ENCODE results near the gene GMIP.

The GMIP gene

GRCh38 chr19:19602713-19603324 lies 40.6 kb downstream of the GMIP start:
- DNase-seq, result no peak

- peak; percentile 51 to 69 for DNase-seq
Measured at GRCh38 chr19:19602136-19602712, 41.2 kb downstream of the GMIP start.

- peak in 1 of 2 donors; percentile 47 for DNase-seq
Measured at GRCh38 chr19:19600793-19601330, 42.6 kb downstream of the GMIP start.

DNA sequence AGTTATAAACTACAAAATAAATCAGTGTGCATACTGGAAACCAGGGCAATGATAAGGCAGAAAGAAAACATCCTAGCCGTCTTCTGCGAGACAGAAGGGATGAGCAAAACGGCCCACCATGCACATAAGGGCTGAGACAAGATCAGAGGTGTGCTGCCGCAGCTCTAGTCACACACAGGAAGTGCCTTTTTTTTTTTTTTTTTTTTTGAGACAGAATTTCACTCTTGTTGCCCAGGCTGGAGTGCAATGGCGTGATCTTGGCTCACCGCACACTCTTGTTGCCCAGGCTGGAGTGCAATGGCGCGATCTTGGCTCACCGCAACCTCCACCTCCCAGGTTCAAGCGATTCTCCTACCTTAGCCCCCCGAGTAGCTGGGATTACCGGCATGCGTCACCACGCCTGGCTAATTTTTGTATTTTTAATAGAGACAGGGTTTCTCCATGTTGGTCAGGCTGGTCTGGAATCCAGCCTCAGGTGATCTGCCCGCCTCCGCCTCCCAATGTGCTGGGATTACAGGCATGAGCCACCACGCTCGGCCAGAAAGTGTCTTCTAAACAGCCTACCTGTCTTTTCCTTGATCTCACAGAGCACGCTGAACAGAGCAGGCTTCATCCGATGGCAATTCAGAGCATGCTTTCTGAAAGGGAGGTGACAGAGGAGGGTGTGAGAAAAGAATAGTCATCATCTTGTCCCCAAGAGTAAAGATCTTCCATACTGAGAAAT lies 44.6 kb downstream of the GMIP start:
- DNase-seq, result peak; percentile 77 to 82

DNA sequence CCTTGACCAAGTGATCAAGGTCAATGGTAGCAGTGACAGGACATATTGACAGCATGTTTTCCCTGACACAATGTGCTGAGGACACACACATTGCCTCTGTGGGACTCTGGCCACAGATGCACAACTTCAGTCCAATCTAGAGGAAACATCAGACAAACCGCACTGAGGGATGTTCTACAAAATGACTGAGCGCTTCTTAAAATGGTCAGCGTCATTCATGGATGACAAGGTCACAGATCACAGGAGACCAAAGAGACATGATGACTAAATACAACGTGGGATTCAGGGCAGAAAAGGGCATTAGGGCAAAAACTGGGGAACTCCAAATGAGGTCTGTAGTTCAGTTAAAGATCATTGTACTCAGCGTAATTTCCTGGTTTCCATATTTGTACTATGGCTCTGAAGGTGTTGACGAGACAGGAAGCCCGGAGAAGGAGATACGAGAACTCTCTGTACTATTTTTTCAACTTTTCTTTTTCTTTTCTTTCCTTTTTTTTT lies 45.6 kb downstream of the GMIP start:
- peak; percentile 77 to 91 for DNase-seq

DNA sequence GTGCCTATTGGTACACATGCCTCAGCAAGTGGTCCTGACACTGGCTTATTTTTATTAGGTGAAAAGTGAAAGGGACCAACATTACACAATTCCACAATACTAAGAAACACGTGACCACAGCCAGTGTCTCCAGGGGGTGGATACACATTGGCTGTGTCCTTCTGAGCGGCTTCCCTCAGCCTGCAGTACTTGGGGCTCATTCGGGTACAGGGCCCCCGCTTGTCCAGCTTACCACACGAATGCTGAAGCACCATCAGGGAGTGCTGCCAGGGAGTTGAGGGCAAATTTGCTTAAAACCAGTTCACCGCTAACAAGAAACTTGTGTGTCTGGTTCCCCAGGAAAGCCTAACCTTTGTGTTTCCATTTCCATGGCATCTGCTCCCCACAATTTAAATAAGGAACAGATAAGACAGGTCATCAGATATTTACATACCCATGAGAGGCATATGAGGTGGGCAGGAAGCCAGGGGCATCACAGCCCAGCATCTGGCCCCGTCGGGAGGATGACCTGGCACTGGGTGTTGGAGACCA lies 48.2 kb downstream of the GMIP start:
- DNase-seq, result no peak

DNA sequence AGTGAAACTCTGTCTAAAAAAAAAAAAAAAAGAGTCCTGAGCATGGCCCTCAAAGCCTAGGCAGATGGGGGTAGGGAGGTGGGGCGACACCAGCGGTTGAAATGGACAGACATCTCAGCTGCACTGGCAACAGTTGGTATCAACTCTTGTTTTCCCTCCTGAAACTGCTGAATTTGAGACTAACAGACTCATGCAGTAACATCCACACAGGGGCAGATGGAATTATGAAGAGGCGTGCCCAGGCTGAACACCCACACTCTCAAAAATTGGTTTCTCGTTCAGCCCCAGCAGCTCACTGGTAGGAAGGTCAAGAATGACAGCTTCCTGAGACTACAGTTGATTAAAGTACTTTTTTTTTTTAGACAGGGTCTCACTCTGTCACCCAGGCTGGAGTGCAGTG lies 49.1 kb downstream of the GMIP start:
- DNase-seq, result no peak

DNA sequence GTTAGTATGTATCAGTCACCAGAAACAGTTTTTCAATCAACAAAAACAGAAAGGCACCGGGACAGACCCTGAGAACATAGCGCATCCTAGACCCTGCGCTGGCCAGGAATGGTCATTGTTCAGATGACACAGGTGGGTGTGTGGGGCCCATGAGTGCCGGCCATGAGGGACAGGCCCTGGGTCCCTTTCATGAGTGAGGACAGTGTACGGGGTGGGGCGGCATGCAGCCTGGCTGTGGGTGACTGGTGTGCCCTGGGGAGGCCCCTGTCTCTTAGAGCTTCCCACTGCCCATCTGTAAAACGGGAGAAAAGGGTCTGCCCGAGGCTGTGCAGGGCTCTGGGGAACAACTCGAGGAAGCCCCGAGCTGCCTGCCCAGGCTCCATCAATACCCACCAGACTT lies 50.8 kb downstream of the GMIP start:
- DNase-seq, result no peak

DNA sequence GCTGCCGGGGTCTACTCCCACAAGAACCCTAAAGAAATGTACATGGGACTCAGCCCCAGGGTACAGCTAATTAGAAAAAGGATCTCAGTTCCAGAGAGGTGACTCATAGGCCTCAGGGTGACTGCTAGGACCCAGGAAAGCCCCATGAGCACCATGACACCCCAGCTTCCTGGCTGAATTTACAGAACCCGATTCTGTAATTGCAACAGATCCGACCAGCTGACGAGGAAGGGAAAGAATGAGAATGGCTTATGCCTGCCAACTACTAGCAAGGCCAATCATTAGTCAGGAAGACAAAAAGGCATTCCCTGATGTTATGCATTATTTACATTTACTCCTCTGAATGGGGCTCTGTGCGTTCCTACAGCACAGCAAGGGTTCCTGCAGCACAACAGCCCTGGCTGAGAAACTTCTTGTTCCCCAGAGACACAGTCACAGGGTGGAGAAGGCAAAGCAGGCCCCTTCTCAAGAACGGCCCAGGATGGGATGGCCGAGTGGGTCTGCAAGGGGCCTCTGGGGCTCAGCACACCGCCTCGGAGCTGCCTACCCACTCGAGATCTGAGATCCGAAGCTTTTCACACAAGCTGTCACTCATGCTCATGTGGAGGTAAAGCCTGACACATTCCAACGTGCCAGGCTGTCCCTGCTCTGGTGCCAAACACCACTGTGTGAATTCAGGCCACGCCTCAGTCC lies 52.2 kb downstream of the GMIP start:
- DNase-seq, result peak; percentile 77 to 80

DNA sequence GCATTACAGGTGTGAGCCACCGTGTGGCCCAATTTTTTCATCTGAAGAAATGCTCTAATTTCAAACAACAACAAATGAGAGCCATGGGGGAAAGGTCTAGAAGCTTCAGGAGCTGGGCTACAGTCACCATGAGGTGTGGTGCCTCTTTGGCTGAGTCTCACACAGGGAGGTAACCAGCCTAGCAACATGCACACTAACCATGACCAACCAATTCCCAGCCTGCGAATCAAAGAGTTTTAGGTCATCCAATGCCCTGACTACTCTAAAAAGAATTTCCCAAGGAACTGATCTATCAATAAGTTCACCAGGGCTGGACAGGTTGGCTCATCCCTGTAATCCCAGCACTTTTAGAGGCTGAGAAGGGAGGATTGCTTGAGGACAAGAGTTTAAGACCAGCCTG lies 54.9 kb downstream of the GMIP start:
- no peak for DNase-seq

DNA sequence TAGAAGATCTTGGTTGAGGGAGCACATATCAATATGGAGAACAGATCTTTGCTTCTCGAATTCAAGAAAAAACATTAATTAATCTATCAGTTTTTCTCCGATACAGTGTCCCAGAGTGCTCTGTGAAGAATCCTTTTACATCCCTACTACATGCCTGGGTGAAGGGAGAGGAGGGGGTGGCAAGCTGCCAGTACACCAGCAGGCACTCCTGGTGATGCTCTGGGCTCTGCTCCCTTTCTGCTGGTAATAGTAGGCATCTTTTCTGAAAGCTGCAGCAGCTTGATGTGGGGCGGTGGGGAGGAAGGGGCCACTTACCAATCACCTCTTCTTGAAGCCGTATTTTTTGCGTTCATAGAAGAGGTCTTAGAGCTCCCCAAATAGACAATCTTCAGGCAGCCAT lies 55.7 kb downstream of the GMIP start:
- DNase-seq, result no peak

GRCh38 chr19:19584356-19584755 lies 59.1 kb downstream of the GMIP start:
- no peak for DNase-seq

DNA sequence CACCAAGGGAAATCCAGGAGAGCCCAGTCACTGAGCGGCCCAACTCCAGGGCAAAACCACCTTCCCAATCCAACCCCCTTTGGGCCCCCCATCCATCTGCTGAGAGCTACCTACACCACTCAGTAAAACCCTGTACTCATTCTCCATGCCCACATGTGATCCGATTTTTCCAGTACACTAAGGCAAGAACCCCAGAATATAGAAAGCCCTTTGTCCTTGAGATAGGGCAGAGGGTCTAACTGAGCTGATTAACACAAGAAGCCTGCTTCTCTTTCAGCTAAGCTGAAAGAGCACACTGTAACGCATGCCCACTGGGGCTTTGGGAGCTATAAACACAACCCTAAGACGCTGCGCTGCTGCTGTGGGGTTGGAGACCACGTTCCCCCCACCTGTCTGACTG lies 61.0 kb downstream of the GMIP start:
- no peak for DNase-seq

GRCh38 chr19:19581391-19581790 lies 62.1 kb downstream of the GMIP start:
- no peak for DNase-seq

GRCh38 chr19:19580418-19580817 lies 63.0 kb downstream of the GMIP start:
- no peak for DNase-seq

DNA sequence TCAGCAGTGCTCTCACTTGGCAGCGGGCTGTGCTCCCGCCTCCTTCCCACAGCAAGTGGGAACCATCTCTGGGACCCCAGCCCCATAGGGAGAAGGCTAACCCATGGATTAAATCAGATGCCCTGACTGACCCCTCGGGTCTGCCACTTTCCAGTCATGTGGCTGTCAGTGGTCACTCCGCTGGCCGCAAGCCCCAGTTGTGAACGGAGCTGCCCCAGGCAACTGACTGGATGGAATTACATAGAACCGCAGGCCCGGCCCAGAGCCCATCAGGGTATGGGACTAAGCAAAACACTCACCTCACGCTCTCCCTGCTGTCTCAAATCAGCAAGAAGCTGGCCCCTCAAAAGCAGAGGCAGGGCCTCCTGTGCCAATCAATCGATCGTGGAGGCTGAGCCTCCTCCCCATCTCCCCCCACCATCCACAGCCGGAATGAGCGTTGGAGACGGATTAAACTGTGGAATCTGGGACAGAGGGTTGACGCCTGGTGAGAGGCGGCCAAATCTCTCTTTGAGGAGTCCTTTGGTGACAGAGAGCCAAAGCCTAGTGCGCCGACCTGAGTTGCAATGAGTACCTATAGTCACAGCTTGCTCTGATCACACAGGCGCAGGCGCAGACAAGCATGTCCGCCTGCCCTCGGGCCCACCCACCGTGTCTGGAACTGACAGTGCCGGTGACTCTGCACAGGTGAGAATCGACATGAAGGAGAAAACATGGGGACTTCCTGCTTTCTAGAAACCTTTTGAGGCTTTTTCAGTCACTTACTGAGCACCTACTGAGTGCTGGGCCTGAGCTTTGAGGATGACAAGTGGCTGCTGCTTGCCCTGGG lies 63.7 kb downstream of the GMIP start:
- no peak for DNase-seq

All from CD4-positive, alpha-beta T cell treated with Interleukin-1 beta for 1 hour (primary cell).